Breast epithelium (tissue), 4 donors: Measurements from ENCODE around the gene MIEF1. TPM values are rescaled to one million over a fixed set of nuclear protein-coding genes. Genes with fewer than 3 reads are reported as not detected.

Experiments used
- DNase-seq, 2 donors: peaks; one replicate each; pipeline ENCODE4 v3.0.0-alpha.2; 2019; ENCODE audit warnings: low spot score in 2 of 2
- H3K27ac ChIP-seq, 2 donors: fragments of 200-600 bp; sonication (generic) in 1 of 2; one replicate each; pipeline ENCODE4 v1.5.1; 2016 to 2019; ENCODE audit warnings: mild to moderate bottlenecking in 1 of 2
- H3K27me3 ChIP-seq, 2 donors: fragments of 200-600 bp; sonication (generic) in 1 of 2; one replicate each; pipeline versions ENCODE4 v1.5.1 to v1.6.0; 2017 to 2019; ENCODE audit warnings: control low read depth in 1 of 2, mild to moderate bottlenecking in 1 of 2
- H3K36me3 ChIP-seq: fragments of 200-600 bp; one replicate; pipeline ENCODE4 v1.5.1; 2019
- H3K4me1 ChIP-seq, 2 donors: fragments of 200-600 bp; sonication (generic); one replicate each; pipeline ENCODE4 v1.5.1; 2016 to 2019; ENCODE audit warnings: control low read depth in 1 of 2
- H3K4me3 ChIP-seq, 3 donors: fragments of 200-600 bp; sonication (generic); 1 replicate in 2 of 3; 2 replicates in 1 of 3; pipeline ENCODE4 v1.5.1; 2016 to 2019; ENCODE audit warnings: mild to moderate bottlenecking in 3 of 3, moderate library complexity in 2 of 3
- H3K9me3 ChIP-seq, 2 donors: fragments of 200-600 bp; sonication (generic) in 1 of 2; one replicate each; pipeline ENCODE4 v1.5.1; 2016 to 2019; ENCODE audit warnings: control low read depth in 1 of 2
- CTCF ChIP-seq, 3 donors: fragments of 450-650 bp; IDR thresholded peaks; one replicate each; pipeline ENCODE4 v1.5.1; 2016 to 2017; ENCODE audit warnings: antibody characterized with exemption in 3 of 3, mild to moderate bottlenecking in 3 of 3, moderate library complexity in 3 of 3
- POLR2A ChIP-seq: fragments of 450-650 bp; IDR thresholded peaks from one replicate; pipeline ENCODE4 v1.6.1; 2016; ENCODE audit warnings: antibody characterized with exemption, mild to moderate bottlenecking, moderate library complexity
- POLR2AphosphoS5 ChIP-seq, 3 donors: sonication (generic); formaldehyde crosslinking; IDR thresholded peaks; one replicate each; pipeline ENCODE4 v1.6.1; 2017; ENCODE audit warnings: antibody characterized with exemption in 3 of 3
- intact Hi-C: fragments of 100-400 bp; cut with DNase I; formaldehyde crosslinking; loops from one replicate; pipeline ENCODE4 v1.15.1; 2023; ENCODE audit warnings: low total_unique reads
- total RNA-seq, 3 donors: library from RNA; depleted of rRNA; stranded (reverse); fragments of >200 nt; gene quantifications; one replicate each; pipeline ENCODE4 v1.1.0, GENCODE V29; 2016

The MIEF1 gene
- total RNA-seq, 3 donors from 2014 or later, result 19.7 to 24.3 (median 22.9) TPM

- DNase-seq, result no peak
- Histone ChIP-seq H3K36me3 (no peaks in the 10 kb centered on the region), H3K4me3 (no peak overlapping the region), H3K27me3 (no peaks in the 10 kb centered on the region), H3K9me3 (no peaks in the 10 kb centered on the region), H3K4me1 (peaks cover 9 to 13% of the 10 kb centered on the region in 2 donors), H3K27ac (no peak overlapping the region)
- TF ChIP-seq POLR2AphosphoS5 (IDR thresholded peaks at IDR 0.05), result no peak
- intact Hi-C loops, result loop anchor here (10.0 kb wide), 2 partner anchors 489 to 819 kb away; no protein-coding TSS in a partner anchor
Measured at GRCh38 chr22:39535831-39536449, 33.9 kb downstream of the MIEF1 start.

DNA sequence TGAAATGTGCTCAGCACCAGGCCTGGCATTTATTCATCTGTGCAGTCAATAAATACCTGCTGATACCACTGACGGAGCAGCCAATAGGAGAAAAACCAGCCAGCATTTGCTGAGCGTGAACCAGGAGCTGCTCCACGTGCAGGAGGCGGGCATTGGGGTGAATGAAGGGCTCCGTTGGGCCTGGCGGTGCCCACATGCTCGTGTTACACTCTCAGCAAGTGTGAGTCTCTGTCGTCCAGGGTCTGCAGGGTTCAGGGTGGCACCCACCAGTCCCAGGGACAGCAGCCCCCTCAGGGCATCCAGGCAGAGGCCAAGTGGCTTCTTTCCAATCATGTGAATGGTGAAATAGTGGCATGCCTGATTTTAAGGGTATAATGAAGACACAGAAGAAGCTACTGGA, 34.6 kb downstream of the MIEF1 start:
- TF ChIP-seq POLR2AphosphoS5 (IDR thresholded peaks at IDR 0.05) (no peak), CTCF (IDR thresholded peaks at IDR 0.05) (no peak), POLR2A (no peak)
- DNase-seq, result no peak
- intact Hi-C loops, result loop anchor here (10.0 kb wide), 2 partner anchors 488 to 818 kb away; no protein-coding TSS in a partner anchor
- Histone ChIP-seq H3K4me3 (no peak overlapping the region), H3K36me3 (no peaks in the 10 kb centered on the region), H3K27me3 (no peaks in the 10 kb centered on the region), H3K4me1 (peaks cover under 1 to 5% of the 10 kb centered on the region in 2 donors), H3K27ac (no peak overlapping the region), H3K9me3 (no peaks in the 10 kb centered on the region)

- no peaks in the 10 kb centered on the region for H3K9me3 ChIP-seq
- no peaks in the 10 kb centered on the region for H3K36me3 ChIP-seq
- no peak for TF ChIP-seq POLR2AphosphoS5 (IDR thresholded peaks at IDR 0.05)
- no peak for TF ChIP-seq CTCF (IDR thresholded peaks at IDR 0.05)
- TF ChIP-seq POLR2A, result no peak
- H3K27me3 ChIP-seq, result no peaks in the 10 kb centered on the region
- peaks cover 0 to 5% of the 10 kb centered on the region in 2 donors for H3K4me1 ChIP-seq
- intact Hi-C loops, result loop anchor here (10.0 kb wide), 2 partner anchors 487 to 817 kb away; no protein-coding TSS in a partner anchor
- H3K4me3 ChIP-seq, result no peak overlapping the region
- no peak for DNase-seq
- H3K27ac ChIP-seq, result no peak overlapping the region
Measured at GRCh38 chr22:39537975-39538374, 35.9 kb downstream of the MIEF1 start.

DNA sequence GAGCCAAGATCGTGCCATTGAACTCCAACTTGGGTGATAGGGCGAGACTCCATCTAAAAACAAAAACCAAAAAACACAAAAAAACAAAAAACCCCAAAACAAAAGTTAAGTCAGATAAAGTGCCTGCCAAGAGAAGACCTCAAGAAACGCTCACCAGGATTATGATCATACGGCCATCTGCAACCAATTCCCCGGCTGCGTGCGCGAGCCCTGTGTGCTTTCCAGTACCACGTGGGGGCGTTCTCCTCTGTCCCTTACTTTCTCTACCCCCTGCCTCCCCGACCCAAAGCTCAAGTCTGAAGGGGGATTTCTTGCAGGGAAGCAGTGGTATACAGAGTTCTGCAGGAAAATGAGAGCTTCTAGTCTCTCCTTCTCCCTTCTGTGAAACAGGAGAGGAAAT, 41.0 kb downstream of the MIEF1 start:
- H3K4me3 ChIP-seq, result no peak overlapping the region
- intact Hi-C loops, result no loop called here
- peaks cover 0 to 21% of the 10 kb centered on the region in 2 donors for H3K27me3 ChIP-seq
- no peaks in the 10 kb centered on the region for H3K4me1 ChIP-seq
- no peaks in the 10 kb centered on the region for H3K36me3 ChIP-seq
- H3K9me3 ChIP-seq, result no peaks in the 10 kb centered on the region
- TF ChIP-seq POLR2A, result no peak
- no peak for TF ChIP-seq POLR2AphosphoS5 (IDR thresholded peaks at IDR 0.05)
- TF ChIP-seq CTCF (IDR thresholded peaks at IDR 0.05), result no peak
- DNase-seq, result no peak
- no peak overlapping the region for H3K27ac ChIP-seq

- intact Hi-C loops, result no loop called here
- H3K36me3 ChIP-seq, result no peaks in the 10 kb centered on the region
- no peak overlapping the region for H3K4me3 ChIP-seq
- peaks cover 0 to 39% of the 10 kb centered on the region in 2 donors for H3K27me3 ChIP-seq
- H3K9me3 ChIP-seq, result no peaks in the 10 kb centered on the region
- H3K27ac ChIP-seq, result no peak overlapping the region
- DNase-seq, result no peak
- H3K4me1 ChIP-seq, result no peaks in the 10 kb centered on the region
- no peak for TF ChIP-seq CTCF (IDR thresholded peaks at IDR 0.05)
- no peak for TF ChIP-seq POLR2AphosphoS5 (IDR thresholded peaks at IDR 0.05)
- no peak for TF ChIP-seq POLR2A
Measured at GRCh38 chr22:39545386-39546365, 43.6 kb downstream of the MIEF1 start.
